DMS53 (cell line): ENCODE data around the gene GPRC5A.

Experiments used
- DNase-seq: peaks from one replicate; lab custom pipeline; 2025; lab: John Stamatoyannopoulos, UW

The GPRC5A gene

DNA sequence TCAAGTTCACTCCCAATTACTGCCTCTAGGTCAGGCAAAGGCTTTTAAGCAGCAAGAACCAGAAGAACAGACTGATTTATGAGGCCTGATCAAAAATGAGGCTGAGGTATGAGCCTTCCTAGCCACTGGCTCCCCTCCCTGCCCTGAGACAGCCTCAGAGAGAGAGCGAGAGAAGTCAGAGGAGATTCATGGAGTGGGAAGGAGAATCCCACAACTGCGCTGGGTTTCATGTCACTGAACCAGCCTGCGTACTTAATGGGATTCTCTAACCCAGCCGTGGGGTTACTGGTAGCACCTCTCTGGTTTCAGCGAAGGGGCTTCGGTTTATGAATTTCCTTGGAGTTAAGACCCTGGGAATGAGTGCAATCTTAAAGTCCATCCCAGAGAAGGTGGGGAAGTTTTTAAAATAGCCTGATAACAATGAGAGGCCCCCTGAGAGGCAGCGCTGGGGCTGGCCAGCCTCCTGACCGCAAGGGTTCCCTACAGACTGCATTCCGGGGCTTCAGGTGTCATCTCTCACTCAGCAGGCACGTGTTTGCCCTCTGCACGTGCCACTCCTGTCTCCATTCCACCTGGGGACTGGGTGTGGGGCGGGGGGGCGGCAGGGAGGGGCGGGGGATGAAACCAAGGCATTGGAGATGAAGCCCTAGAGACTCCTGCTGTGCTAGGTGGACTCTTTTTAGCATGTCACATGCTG, 6.1 kb upstream of the GPRC5A start:
- DNase-seq, result no peak

DNA sequence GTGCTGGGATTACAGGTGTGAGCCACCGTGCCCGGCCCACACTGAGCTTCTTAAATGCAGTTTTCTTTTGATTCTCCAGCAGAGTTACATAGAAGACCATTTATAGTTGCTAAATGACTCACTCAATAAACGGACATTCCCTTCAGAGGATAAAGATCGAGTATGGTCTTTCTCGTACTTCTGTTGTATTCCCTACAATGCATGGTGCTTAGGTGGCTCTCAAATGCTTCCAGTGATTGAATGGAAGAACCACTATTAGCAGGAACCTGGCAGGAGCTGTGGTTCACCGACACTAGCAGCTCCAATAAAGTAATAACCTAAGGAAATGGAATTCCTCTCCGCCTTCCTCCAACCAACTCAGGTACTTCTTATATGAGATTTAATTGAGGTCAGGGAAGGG, 3.9 kb upstream of the GPRC5A start:
- DNase-seq, result peak; percentile 33

GRCh38 chr12:12889701-12890100, 1.7 kb upstream of the GPRC5A start:
- DNase-seq, result no peak

DNA sequence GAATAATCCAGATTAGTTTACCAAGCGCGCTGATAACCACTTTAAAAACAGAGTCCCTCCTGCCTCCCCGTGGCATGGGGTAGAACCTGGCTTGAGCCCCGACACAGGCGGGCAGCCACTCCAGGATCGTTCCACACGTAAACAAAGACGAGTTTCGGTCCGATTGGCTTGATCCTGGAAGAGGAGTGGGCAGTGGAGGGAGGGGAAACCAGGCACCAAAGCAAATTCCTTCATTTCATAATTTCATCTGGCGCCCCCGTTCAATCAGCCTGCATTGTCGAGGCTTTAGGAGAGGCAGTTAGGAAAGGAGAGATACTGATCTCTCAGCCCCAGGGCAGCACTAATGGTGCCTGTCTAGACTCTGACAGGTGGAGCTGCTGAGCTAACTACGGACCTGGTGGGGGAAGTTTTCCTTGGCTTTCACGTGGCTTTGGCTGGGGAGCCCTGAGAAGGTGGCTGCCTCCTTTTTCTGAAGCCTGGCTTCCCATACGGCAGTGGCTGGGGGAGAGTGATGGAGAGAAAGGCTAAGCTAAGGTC, 751 bp upstream of the GPRC5A start:
- peak; percentile 87 for DNase-seq

DNA sequence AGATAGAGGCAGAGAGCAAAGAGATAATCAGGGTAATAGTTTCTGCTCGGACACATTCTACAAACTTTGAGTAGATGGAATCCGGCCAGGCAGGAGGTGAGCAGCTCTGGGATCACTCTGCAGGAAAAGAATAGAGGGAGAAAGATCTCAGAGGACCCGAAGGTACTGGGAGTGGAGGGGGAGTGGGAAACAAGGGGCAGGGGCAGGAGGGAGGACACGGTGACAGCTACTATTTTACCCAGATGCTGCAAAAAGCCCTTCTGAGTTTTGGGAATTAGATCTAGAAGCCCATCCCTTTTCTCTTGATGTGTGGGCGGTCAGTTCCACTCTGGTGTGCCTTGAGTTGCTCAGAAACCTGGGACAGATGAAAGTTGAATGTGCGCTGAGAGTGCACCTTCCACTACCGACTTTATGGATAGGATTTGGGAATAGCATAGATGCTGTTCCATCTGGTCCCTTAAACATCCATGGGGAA, 556 bp downstream of the GPRC5A start:
- DNase-seq, result peak; percentile 51

DNA sequence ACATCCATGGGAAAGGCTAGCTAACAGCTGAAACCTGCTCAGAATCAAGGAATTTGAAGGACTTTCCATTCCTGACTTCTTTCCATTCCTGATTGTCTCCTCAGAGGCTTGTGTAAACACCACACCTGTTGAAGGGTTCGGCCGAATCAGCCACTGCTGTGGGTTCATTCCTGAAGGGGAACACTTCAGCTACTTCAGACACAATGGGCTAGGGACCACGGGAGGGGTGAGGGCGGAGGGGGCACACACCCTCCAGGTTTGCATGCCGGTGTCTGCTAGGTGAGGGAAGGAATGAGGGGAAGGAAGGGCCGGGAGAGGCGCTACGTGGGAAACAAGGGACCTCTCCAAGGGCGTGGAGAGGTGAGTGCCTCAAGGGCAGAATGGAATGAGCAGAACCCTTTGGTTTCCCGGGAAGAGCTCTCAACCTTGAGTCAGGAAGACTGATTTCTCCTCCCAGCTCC, 1.3 kb downstream of the GPRC5A start:
- peak; percentile 50 for DNase-seq

DNA sequence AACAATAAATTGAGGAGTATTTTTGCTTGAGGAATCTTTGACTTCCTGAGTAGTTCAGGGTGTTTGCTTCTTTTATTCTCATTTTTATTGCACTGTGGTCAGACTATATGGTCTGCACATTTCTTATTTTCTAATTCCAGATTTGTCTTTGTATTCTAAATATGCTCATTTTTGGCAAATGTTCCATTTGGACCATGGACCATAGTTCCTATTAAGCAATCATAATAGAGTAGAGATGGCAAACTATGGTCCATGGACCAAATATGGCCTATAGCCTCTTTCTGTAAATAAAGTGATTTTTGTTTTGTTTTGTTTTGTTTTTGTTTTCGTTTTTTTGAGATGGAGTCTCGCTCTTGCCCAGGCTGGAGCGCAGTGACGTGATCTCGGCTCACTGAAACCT, 2.1 kb downstream of the GPRC5A start:
- DNase-seq, result no peak

GRCh38 chr12:12896260-12896659, 4.9 kb downstream of the GPRC5A start:
- no peak for DNase-seq

DNA sequence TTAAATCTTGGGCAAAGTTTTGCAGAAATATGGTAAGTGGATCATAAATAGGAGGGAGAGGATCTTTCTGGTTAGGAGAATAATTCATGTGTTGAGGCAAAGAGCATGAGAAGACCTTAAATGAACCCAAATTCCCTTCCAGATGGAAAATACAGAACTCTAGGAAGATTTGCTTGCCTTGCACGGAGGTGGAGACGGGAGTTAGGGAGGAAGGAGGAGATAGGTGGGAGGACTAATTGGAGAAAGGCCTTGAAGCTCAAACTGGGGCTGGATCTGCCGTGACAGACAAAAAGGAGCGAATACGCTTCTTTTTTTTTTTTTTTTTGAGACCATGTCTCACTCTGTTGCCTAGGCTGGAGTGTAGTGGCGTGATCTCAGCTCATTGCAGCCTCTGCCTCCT, 5.9 kb downstream of the GPRC5A start:
- no peak for DNase-seq

DNA sequence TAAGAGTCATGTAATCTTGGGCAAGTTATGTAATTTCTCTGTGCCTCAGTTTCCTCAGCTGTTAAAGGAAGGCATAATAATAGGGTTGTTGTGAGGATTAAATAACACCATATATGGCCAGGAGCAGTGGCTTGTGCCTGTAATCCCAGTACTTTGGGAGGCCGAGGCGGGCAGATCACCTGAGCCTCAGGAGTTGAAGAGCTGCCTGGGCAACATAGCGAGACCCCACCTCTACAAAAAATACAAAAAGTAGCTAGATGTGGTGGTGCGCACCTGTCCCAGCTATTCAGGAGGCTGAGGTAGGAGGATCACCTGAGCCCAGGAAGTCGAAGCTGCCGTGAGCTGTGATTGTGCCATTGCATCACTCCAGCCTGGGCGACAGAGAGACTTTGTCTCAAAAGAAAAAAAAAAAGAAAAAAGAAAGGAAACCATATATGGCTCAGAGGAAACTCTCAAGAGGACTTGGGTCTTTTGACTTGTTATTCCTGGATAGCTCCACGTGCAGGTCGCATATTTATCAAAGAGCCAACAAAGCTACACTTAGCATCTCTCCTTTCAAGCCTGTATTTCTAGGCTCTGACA, 6.9 kb downstream of the GPRC5A start:
- no peak for DNase-seq

GRCh38 chr12:12898911-12899511, 7.6 kb downstream of the GPRC5A start:
- DNase-seq, result no peak

GRCh38 chr12:12899530-12900380, 8.4 kb downstream of the GPRC5A start:
- DNase-seq, result no peak

DNA sequence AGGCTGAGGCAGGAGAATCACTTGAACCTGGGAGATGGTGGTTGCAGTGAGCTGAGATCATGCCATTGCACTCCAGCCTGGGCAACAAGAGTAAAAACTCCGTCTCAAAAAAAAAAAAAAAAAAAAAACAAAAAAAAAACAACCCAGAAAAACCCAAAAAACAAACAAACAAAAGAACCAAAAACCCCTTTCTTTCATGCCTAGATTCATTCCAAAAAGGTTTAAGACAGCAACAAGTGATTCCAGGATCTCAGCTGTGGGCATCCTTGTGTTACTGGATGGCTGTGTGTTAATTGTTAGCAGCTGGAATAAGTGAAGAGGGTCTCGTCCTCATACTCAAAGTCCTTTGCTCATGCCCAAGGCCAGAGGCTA, 9.4 kb downstream of the GPRC5A start:
- no peak for DNase-seq

GRCh38 chr12:12901158-12901791, 9.9 kb downstream of the GPRC5A start:
- DNase-seq, result no peak

DNA sequence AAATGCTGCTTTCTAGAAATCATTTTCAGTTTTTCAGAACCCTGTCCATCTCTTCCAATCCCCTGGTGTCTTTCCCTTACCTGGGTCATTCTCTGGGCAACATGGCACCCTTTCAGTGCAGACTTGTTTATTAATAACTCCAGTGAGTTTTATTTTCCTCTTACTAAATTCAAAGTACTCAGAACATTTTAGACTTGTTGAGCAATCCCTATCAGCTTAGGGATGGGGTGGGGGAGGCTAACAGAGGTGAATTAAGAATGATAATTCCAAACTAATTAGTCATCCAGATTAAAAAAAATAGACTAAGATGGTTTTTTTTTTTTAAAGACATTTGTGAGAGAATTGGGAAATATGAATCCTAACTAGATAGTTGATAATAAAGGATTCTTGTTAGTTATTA, 10.7 kb downstream of the GPRC5A start:
- no peak for DNase-seq

- DNase-seq, result no peak
Observed at GRCh38 chr12:12903642-12904609, 12.6 kb downstream of the GPRC5A start.

DNA sequence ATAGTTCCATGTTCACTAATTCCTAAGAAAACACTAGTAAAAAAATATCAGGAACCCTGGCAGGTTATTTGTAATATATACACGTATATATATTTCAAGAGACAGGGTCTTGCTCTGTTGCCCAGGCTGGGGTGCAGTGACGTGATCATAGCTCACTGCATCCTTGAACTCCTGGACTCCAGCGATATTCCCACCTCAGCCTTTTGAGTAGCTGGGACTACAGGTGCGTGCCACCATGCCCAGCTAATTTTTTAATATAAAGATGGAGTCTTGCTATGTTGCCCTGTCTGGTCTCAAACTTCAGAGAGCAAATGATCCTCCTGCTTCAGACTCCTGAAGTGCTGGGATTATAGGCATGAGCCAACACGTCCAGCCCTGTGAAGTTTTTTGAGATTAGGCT, 16.2 kb downstream of the GPRC5A start:
- no peak for DNase-seq

GRCh38 chr12:12908252-12908651, 16.9 kb downstream of the GPRC5A start:
- no peak for DNase-seq

GRCh38 chr12:12908711-12909110, 17.3 kb downstream of the GPRC5A start:
- DNase-seq, result no peak

GRCh38 chr12:12909228-12909994, 18.0 kb downstream of the GPRC5A start:
- no peak for DNase-seq
